ENCODE measurements around the gene RNF224.

Gene RNF224

GRCh38 chr9:137275588-137276472 is 48.5 kb downstream of the RNF224 start:
- DNase-seq: no peak

DNA sequence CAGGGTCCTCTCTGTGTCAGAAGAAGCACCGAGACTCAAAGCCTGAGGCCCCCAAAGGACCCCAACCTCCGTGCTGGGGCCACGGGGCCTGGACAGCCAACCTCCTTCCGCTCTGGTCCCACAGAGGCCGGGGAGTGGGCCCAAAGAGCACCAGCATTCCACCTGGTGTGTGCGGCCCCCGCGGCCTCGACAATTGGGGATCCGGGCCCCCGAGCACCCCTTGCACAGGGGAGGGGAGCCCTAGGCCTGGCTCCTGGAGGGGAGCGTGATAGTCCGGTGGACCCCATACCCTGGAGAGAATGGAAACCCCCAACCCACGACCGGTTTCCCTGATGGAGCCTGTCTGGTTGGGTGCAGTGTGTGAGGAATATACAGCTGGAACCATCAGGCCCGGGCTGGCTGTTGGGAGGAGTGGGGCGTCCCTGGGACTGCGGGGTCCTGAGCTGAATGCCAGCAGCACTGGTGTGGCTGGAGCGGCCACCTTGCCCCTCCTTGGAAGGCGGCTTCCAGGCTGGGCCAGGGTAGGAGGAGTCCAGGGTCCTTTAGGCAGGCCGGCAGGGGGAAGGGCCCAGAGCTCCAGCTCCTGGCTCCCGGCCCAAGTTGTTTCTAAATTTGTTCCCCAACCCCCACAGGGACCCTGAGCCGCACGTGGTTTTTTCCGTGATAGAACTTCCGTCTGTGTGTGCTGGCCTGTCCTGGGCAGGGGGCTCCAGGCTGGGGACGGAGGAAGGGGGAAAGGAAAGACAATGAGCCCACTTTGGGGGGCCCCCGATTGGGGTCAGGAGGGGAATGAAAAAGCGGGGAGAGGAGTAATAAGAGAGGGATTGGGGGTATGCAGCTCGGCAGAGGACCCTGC is 49.4 kb downstream of the RNF224 start:
- DNase-seq: no peak

DNA sequence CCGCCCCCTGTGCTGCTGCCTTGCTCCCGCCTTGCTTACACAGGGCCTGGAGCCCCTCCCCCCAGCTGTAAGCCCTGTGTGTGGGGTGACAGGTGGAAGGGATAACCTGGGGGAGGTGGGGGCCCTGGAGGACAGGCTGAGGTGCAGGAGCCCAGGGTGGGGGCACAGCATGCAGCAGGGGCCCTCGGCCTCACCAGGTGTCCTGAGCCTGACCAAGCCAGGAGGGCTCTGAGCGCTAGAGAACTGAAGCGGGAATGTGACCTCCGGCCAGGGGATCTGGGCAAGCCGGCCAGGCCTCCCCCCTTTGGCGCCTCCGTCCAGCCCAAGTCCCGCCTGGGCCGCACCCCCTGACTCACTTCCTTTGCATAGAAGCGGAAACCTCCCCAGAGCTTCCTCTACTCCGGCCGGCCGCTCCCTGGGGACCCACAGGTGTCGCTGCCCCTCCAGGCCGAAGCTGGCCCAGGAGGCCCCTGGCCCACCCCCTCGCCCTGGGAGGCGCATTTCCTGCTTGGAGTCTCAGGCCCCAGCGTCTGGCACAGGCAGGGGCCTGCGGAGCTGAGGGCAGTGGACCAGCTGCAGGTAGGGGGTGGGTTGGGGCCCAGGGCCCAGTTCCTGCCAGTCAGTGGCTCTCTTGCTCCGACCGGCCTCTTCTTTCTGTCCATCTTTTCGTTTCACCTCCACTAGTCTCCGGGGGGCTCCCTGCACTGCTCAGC is 50.2 kb downstream of the RNF224 start, which contains the start of gene TOR4A:
TOR4A (plus strand) TSS at position 398 of the 713 bp plus-strand sequence. CDS start 964 bp downstream, outside the sequence.
- DNase-seq: no peak

DNA sequence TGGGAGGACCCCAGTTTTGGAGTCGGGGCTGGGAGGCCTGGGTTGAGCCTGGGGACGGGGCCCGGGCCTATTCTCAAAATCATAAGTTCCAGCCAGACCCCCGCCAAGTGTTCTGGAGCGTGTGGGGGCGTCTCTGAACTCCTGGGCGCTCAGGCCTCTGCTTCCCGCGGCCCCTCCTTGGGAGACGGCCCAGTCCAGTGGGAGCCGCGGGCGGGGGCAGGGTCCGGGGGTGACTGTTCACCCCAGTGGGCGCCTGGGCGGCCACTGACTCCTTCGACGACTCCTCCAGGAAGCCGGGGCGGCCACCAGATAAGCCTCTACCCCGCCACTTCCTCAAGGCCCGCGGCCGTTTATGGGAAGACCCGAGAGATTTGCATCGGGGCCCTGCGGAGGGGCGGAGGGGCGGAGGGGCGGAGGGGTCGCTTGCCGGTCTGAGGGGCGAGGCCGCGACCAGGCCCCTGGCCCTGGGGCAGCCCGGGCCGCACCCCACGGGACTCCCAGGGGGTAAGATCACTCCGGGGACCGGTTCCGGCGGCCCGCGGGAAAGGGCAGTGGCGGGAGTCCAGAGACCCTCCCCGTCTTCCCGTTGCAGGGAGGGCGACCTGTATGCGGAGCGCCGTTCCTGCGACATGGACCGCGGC is 50.9 kb downstream of the RNF224 start:
- no peak for DNase-seq
